Smooth muscle cell of the pulmonary artery (primary cell): ENCODE measurements around the gene AUTS2. TPM values are rescaled to one million over a fixed set of nuclear protein-coding genes. Genes with fewer than 3 reads are reported as not detected.

Experiments
- total RNA-seq: library from RNA; depleted of rRNA; stranded (reverse); fragments of >200 nt; gene quantifications from 2 replicates; pipeline ENCODE4 v1.2.3, GENCODE V29; 2014

AUTS2 gene
- total RNA-seq = 4.9 and 5.3 TPM in 2 replicates

DNA sequence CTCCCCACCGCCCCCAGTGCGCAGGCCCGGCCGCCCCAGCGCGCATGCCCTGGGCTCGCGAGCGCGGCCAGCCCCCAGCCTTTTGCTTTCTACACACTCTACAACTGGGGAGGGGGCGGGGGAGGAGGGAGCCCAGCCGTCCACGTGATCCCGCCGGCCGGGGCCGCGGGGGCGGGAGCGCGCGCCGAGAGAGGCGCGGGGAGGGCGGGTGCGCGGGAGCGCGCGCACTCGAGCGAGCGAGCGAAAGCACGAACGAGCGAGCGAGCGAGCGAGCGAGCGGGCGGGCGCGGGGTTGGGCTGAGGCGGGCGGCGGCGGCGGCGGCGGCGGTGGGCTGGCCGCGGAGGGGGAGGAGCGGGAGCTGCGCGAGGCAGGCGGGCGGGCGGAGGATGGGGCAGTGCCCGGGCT lies at the start of gene AUTS2:
TSS of gene AUTS2 (plus strand) at position 395 of the 406 bp plus-strand sequence. CDS start 1,179 bp downstream, outside the sequence.

